Fibroblast of pulmonary artery (primary cell): Measurements from ENCODE around the gene KCNK1.

Source experiments
- DNase-seq: peaks from one replicate; pipeline ENCODE4 v3.0.0-alpha.2; 2010; ENCODE audit warnings: low read depth
- H3K4me3 ChIP-seq: replicated peaks from 2 replicates; pipeline ENCODE4 v1.5.1; 2011; ENCODE audit warnings: low read depth, mild to moderate bottlenecking, control low read depth, low read length, moderate library complexity
- CTCF ChIP-seq: IDR thresholded peaks from 2 replicates; pipeline ENCODE4 v1.5.1; 2011; ENCODE audit warnings: mild to moderate bottlenecking, control low read depth, low read length, inconsistent platforms; ENCODE audit errors: missing control alignments

Gene KCNK1

GRCh38 chr1:233710507-233710906, 96.6 kb downstream of the KCNK1 start:
- DNase-seq: no peak
- no peak for TF ChIP-seq CTCF
- H3K4me3 ChIP-seq: no peak overlapping the region

- no peak for TF ChIP-seq CTCF
- no peak overlapping the region for H3K4me3 ChIP-seq
- no peak for DNase-seq
Observed at GRCh38 chr1:233714631-233715217, 100.8 kb downstream of the KCNK1 start.

GRCh38 chr1:233718057-233718456, 104.2 kb downstream of the KCNK1 start:
- TF ChIP-seq CTCF: no peak

GRCh38 chr1:233719655-233720341, 105.9 kb downstream of the KCNK1 start:
- DNase-seq: no peak
- TF ChIP-seq CTCF: no peak
- no peak overlapping the region for H3K4me3 ChIP-seq

More at GRCh38 chr1:233718057-233718456, 104.2 kb downstream of the KCNK1 start:
- H3K4me3 ChIP-seq: no peak overlapping the region
- DNase-seq: no peak

GRCh38 chr1:233721004-233721595, 107.2 kb downstream of the KCNK1 start:
- H3K4me3 ChIP-seq: no peak overlapping the region
- no peak for DNase-seq
- TF ChIP-seq CTCF: no peak
